Fibroblast of lung (primary cell): ENCODE results near the gene IQCB1. TPM values are rescaled to one million over a fixed set of nuclear protein-coding genes. Genes with fewer than 3 reads are reported as not detected.
A peak's percentile ranks its signal among the peaks of the same experiment; 100 is the strongest.

Experiments used
- DNase-seq, 2 donors: peaks; one replicate each; pipeline versions ENCODE4 v3.0.0 to v3.0.0-alpha.2; 2010; ENCODE audit warnings: low read depth in 2 of 2
- H2AFZ ChIP-seq: 2 replicates; pipeline ENCODE4 v1.5.1; 2012; ENCODE audit warnings: low read length, control low read depth, inconsistent platforms
- H3K27ac ChIP-seq: 2 replicates; pipeline ENCODE4 v1.5.1; 2011; ENCODE audit warnings: low read length, control low read depth; ENCODE audit not compliant: insufficient read depth
- H3K27me3 ChIP-seq: 2 replicates; pipeline ENCODE4 v1.5.1; 2011; ENCODE audit warnings: mild to moderate bottlenecking, low read length; ENCODE audit not compliant: control insufficient read depth, insufficient read depth
- H3K36me3 ChIP-seq: 2 replicates; pipeline ENCODE4 v1.5.1; 2011; ENCODE audit warnings: low read length; ENCODE audit not compliant: control insufficient read depth, insufficient read depth
- H3K4me1 ChIP-seq: 2 replicates; pipeline ENCODE4 v1.5.1; 2011; ENCODE audit warnings: low read length; ENCODE audit not compliant: control insufficient read depth, insufficient read depth; ENCODE audit errors: extremely low read depth
- H3K4me2 ChIP-seq: 2 replicates; pipeline ENCODE4 v1.5.1; 2011; ENCODE audit warnings: low read length, control low read depth; ENCODE audit not compliant: insufficient read depth; ENCODE audit errors: extremely low read depth
- H3K4me3 ChIP-seq, 4 experiments: fragments of 200-600 bp in 1 of 4; sonication (generic) in 1 of 4; replicated peaks in 1 of 4; 2 replicates each; pipeline ENCODE4 v1.5.1; 2011 to 2016; ENCODE audit warnings: low read length in 4 of 4, low read depth in 3 of 4, mild to moderate bottlenecking in 3 of 4, control low read depth in 2 of 4, inconsistent platforms in 1 of 4, mixed read lengths in 1 of 4; ENCODE audit not compliant: insufficient read depth in 1 of 4; ENCODE audit errors: control extremely low read depth in 1 of 4
- H3K79me2 ChIP-seq: 2 replicates; pipeline ENCODE4 v1.5.1; 2012; ENCODE audit warnings: mild to moderate bottlenecking, low read length, inconsistent platforms; ENCODE audit not compliant: control insufficient read depth, insufficient read depth
- H3K9ac ChIP-seq: 2 replicates; pipeline ENCODE4 v1.5.1; 2011; ENCODE audit warnings: mild to moderate bottlenecking, low read length, control low read depth; ENCODE audit not compliant: insufficient read depth
- H3K9me3 ChIP-seq: 2 replicates; pipeline ENCODE4 v1.5.1; 2012; ENCODE audit warnings: low read depth, low read length; ENCODE audit not compliant: control insufficient read depth, insufficient read depth
- H4K20me1 ChIP-seq: 2 replicates; pipeline ENCODE4 v1.5.1; 2011; ENCODE audit warnings: low read length; ENCODE audit not compliant: control insufficient read depth, insufficient read depth; ENCODE audit errors: extremely low read depth
- EZH2 ChIP-seq: IDR thresholded peaks from 2 replicates; pipeline ENCODE4 v1.5.1; 2012; ENCODE audit warnings: low read length, control low read depth, mild to moderate bottlenecking; ENCODE audit errors: missing control alignments
- polyA minus RNA-seq: library from RNA; depleted of rRNA, polyadenylated mRNA; stranded (reverse); fragments of >200 nt; gene quantifications from 2 replicates; pipeline ENCODE4 v1.2.3, GENCODE V29; 2011; ENCODE audit warnings: low replicate concordance
- polyA plus RNA-seq, 2 donors: library from polyadenylated mRNA; depleted of rRNA in 1 of 2; stranded (reverse) in 1 of 2; unstranded in 1 of 2; fragments of >200 nt; gene quantifications; 2 replicates each; pipeline ENCODE4 v1.2.1, GENCODE V29; 2011 to 2012; ENCODE audit warnings: missing spikeins in 1 of 2
- total RNA-seq: library from RNA; depleted of rRNA; stranded (reverse); fragments of >200 nt; gene quantifications from 2 replicates; pipeline ENCODE4 v1.2.1, GENCODE V29; 2014
- TF ChIP-seq, protein P1 (sequence below), 2 donors: IDR thresholded peaks in 1 of 2; conservative IDR thresholded peaks in 1 of 2; 1 replicate in 1 of 2; 2 replicates in 1 of 2; pipeline ENCODE4 v1.5.1; 2011 to 2012; ENCODE audit warnings: low read length in 2 of 2, control low read depth in 1 of 2, inconsistent platforms in 1 of 2, low read depth in 1 of 2, mild to moderate bottlenecking in 1 of 2

IQCB1 gene, protein sequence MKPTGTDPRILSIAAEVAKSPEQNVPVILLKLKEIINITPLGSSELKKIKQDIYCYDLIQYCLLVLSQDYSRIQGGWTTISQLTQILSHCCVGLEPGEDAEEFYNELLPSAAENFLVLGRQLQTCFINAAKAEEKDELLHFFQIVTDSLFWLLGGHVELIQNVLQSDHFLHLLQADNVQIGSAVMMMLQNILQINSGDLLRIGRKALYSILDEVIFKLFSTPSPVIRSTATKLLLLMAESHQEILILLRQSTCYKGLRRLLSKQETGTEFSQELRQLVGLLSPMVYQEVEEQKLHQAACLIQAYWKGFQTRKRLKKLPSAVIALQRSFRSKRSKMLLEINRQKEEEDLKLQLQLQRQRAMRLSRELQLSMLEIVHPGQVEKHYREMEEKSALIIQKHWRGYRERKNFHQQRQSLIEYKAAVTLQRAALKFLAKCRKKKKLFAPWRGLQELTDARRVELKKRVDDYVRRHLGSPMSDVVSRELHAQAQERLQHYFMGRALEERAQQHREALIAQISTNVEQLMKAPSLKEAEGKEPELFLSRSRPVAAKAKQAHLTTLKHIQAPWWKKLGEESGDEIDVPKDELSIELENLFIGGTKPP
- total RNA-seq = 13.4 and 19.3 TPM in 2 replicates
- 9.2 and 9.3 TPM in 2 replicates for polyA plus RNA-seq
- 6.0 and 7.4 TPM in 2 replicates for polyA plus RNA-seq (2012)
- 2.5 TPM in 1 of 2 replicates, not detected in the other for polyA minus RNA-seq

DNA sequence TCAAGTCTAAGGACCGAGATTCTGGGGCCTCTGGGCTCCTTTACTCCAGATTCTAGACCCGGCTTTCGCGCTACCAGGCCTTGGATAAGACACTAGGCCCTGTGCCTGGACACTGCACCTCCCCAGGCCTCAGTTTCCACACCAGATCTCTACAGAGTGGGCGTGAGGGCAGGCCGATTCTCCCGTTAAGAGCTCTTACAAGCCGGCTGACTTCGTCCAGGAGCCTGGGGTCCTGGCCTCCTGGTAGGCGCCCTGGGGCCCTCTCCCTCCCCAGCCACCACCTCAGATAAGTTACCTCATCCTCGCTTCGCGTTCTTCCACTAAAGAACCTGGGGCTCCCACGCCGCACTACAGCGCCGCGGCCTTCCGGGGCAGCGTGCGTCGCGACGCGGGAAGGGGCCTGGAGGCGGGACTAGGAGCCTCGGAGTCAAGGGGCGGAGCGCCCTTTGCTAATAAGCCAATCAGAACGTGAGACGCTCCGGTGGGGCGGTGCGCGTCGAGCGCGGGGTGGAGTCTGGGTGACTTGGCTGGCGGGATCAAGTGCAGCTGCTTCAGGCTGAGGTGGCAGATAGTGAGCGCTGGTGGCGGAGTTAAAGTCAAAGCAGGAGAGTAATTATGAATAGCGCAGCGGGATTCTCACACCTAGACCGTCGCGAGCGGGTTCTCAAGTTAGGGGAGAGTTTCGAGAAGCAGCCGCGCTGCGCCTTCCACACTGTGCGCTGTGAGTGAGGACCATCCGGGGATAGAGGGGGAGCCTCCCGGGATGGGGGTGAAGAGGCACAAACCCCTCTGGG, at the start of gene IQCB1, which contains the start of gene EAF2:
TSS of gene IQCB1 (minus strand) at position 390 of the 794 bp plus-strand sequence. CDS start 6,100 bp downstream, outside the sequence.
TSS of gene EAF2 (plus strand) at position 539 of the 794 bp plus-strand sequence. CDS start at position 616, 77 bp downstream.
- Histone ChIP-seq H3K36me3 (no peaks in the 10 kb centered on the region), H3K9me3 (no peaks in the 10 kb centered on the region), H4K20me1 (no peaks in the 10 kb centered on the region), H3K9ac (peak within 1 kb of the TSS; percentile 82), H3K4me1 (no peaks in the 10 kb centered on the region), H2AFZ (peak within 1 kb of the TSS; percentile 91), H3K79me2 (peaks cover 10% of the 10 kb centered on the region), H3K4me3 (peak within 1 kb of the TSS; percentile 76 to 95 (median 92)), H3K27me3 (no peaks in the 10 kb centered on the region), H3K4me2 (peak within 1 kb of the TSS; percentile 99), H3K27ac (peak within 1 kb of the TSS; percentile 91)
- TF ChIP-seq EZH2 = no peak
- TF ChIP-seq, protein P1, sequence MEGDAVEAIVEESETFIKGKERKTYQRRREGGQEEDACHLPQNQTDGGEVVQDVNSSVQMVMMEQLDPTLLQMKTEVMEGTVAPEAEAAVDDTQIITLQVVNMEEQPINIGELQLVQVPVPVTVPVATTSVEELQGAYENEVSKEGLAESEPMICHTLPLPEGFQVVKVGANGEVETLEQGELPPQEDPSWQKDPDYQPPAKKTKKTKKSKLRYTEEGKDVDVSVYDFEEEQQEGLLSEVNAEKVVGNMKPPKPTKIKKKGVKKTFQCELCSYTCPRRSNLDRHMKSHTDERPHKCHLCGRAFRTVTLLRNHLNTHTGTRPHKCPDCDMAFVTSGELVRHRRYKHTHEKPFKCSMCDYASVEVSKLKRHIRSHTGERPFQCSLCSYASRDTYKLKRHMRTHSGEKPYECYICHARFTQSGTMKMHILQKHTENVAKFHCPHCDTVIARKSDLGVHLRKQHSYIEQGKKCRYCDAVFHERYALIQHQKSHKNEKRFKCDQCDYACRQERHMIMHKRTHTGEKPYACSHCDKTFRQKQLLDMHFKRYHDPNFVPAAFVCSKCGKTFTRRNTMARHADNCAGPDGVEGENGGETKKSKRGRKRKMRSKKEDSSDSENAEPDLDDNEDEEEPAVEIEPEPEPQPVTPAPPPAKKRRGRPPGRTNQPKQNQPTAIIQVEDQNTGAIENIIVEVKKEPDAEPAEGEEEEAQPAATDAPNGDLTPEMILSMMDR (conservative IDR thresholded peaks at IDR 0.05 in 1 of 2, IDR thresholded peaks at IDR 0.05 in 1 of 2; ENCODE audit: low read depth in 1 of 2, low read length in 2 of 2) = no peak
- peak; percentile 94 to 95 for DNase-seq

DNA sequence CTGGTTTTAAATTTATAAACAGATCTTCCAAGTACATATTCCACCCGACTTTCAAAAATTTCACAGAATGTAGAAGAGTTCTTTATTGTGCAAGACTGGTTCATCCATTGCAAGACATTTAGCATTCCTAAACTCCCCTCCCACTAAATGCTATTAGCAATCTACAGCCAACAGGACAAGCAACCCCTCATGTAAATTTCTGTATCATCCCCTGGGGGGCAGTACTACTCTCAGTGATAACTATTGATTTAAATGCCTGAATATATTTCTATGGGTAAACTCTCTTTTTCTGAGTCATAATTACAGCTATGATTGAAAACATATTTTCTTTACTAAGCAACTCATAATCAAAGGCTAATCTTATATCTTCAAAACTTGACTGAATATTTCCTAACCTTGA, 48.6 kb upstream of the IQCB1 start:
- Histone ChIP-seq H3K79me2 (no peaks in the 10 kb centered on the region), H3K4me1 (no peaks in the 10 kb centered on the region), H3K9ac (no peak overlapping the region), H2AFZ (no peak overlapping the region), H3K36me3 (no peaks in the 10 kb centered on the region), H3K27me3 (no peaks in the 10 kb centered on the region), H3K4me2 (no peak overlapping the region), H3K27ac (no peak overlapping the region), H3K4me3 (no peak overlapping the region), H3K9me3 (no peaks in the 10 kb centered on the region), H4K20me1 (no peaks in the 10 kb centered on the region)
- TF ChIP-seq EZH2 = no peak
- TF ChIP-seq, protein P1 (conservative IDR thresholded peaks at IDR 0.05 in 1 of 2, IDR thresholded peaks at IDR 0.05 in 1 of 2; ENCODE audit: low read depth in 1 of 2, low read length in 2 of 2) = peak; percentile 29 to 46
- DNase-seq = peak; percentile 18 to 27
